Activated CD4-positive, alpha-beta T cell treated with anti-CD3 and anti-CD28 coated beads, Interleukin-2, amount 50 U/mL, for 4 hours (primary cell): ENCODE measurements around the gene KRT82.

Experiments used
- DNase-seq, 2 experiments: peaks; one replicate each; pipeline ENCODE4 v3.0.0-alpha.2; 2020

The KRT82 gene

GRCh38 chr12:52380271-52380694, 25.9 kb downstream of the KRT82 start:
- no peak for DNase-seq

GRCh38 chr12:52379536-52379935, 26.6 kb downstream of the KRT82 start:
- no peak for DNase-seq

GRCh38 chr12:52378091-52378490, 28.0 kb downstream of the KRT82 start:
- no peak for DNase-seq

- no peak for DNase-seq
Observed at GRCh38 chr12:52377266-52377665, 28.9 kb downstream of the KRT82 start.

- peak; percentile 33 to 35 for DNase-seq
Observed at GRCh38 chr12:52372216-52373154, 33.6 kb downstream of the KRT82 start.

- no peak for DNase-seq
Observed at GRCh38 chr12:52371716-52372115, 34.4 kb downstream of the KRT82 start.

GRCh38 chr12:52370926-52371608, 35.1 kb downstream of the KRT82 start:
- no peak for DNase-seq

GRCh38 chr12:52369809-52370208, 36.3 kb downstream of the KRT82 start:
- DNase-seq, result no peak

- no peak for DNase-seq
Observed at GRCh38 chr12:52369211-52369610, 36.9 kb downstream of the KRT82 start.

- no peak for DNase-seq
Observed at GRCh38 chr12:52368508-52368907, 37.6 kb downstream of the KRT82 start.

- no peak for DNase-seq
Observed at GRCh38 chr12:52367876-52368275, 38.3 kb downstream of the KRT82 start.

GRCh38 chr12:52366738-52367485, 39.2 kb downstream of the KRT82 start, which contains the start of gene KRT85:
KRT85 (minus strand) TSS chr12:52367481; CDS start chr12:52367405, 76 bp downstream.
- no peak for DNase-seq

- DNase-seq, result no peak
Observed at GRCh38 chr12:52364901-52365489, 41.1 kb downstream of the KRT82 start.

- DNase-seq, result no peak
Observed at GRCh38 chr12:52364061-52364460, 42.1 kb downstream of the KRT82 start.

GRCh38 chr12:52363111-52363679, 42.9 kb downstream of the KRT82 start:
- no peak for DNase-seq

- DNase-seq, result no peak
Observed at GRCh38 chr12:52362118-52362726, 43.9 kb downstream of the KRT82 start.

GRCh38 chr12:52361553-52361952, 44.6 kb downstream of the KRT82 start:
- DNase-seq, result no peak

- no peak for DNase-seq
Observed at GRCh38 chr12:52360663-52361271, 45.4 kb downstream of the KRT82 start.

GRCh38 chr12:52360106-52360662, 46.0 kb downstream of the KRT82 start:
- DNase-seq, result no peak

GRCh38 chr12:52359621-52360061, 46.5 kb downstream of the KRT82 start:
- no peak for DNase-seq
